ENCODE data around the gene RNF152. TPM values are rescaled to one million over a fixed set of nuclear protein-coding genes. Genes with fewer than 3 reads are reported as not detected.
"Not testable (repeated sequence)": the region's sequence is repeated elsewhere in the genome, so short reads cannot be mapped to it uniquely, and the experiment has no call there.

The RNF152 gene
- total RNA-seq, 1 donor from 2014 or later, result 16.9 TPM

DNA sequence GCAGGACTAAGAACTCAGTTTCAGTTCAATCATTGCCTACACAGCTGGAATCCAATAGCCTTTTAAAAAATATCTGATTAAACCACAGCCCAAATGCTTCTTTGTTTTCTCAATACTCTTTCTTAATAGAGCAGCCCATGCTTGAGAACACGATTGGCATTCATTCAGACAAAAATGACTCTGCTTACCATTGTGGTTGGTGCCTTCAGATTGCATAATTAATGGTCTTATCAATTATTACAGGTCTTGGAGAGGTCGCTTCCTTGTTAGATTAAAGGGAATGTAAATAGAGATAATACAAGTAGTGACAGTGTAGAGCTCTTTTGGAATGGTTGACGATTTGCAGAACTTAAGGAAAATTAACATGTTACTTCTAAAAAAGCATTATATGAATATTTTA lies 107.2 kb downstream of the RNF152 start:
- H3K4me3 Mint-ChIP-seq (ENCODE audit: unreplicated experiment), result no peak overlapping the region
- H3K27ac Mint-ChIP-seq (ENCODE audit: unreplicated experiment), result no peak overlapping the region
- DNase-seq, result no peak
- TF ChIP-seq, protein P1, sequence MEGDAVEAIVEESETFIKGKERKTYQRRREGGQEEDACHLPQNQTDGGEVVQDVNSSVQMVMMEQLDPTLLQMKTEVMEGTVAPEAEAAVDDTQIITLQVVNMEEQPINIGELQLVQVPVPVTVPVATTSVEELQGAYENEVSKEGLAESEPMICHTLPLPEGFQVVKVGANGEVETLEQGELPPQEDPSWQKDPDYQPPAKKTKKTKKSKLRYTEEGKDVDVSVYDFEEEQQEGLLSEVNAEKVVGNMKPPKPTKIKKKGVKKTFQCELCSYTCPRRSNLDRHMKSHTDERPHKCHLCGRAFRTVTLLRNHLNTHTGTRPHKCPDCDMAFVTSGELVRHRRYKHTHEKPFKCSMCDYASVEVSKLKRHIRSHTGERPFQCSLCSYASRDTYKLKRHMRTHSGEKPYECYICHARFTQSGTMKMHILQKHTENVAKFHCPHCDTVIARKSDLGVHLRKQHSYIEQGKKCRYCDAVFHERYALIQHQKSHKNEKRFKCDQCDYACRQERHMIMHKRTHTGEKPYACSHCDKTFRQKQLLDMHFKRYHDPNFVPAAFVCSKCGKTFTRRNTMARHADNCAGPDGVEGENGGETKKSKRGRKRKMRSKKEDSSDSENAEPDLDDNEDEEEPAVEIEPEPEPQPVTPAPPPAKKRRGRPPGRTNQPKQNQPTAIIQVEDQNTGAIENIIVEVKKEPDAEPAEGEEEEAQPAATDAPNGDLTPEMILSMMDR (IDR thresholded peaks at IDR 0.05; ENCODE audit: partially characterized antibody, unreplicated experiment), result no peak
- H3K9me3 Mint-ChIP-seq (ENCODE audit: unreplicated experiment), result peaks cover 2% of the 10 kb centered on the region
- H3K36me3 Mint-ChIP-seq (ENCODE audit: unreplicated experiment), result peaks cover 15% of the 10 kb centered on the region
- peaks cover 5% of the 10 kb centered on the region for H3K4me1 Mint-ChIP-seq (ENCODE audit: low read depth, unreplicated experiment)
- no peaks in the 10 kb centered on the region for H3K27me3 Mint-ChIP-seq (ENCODE audit: unreplicated experiment)

DNA sequence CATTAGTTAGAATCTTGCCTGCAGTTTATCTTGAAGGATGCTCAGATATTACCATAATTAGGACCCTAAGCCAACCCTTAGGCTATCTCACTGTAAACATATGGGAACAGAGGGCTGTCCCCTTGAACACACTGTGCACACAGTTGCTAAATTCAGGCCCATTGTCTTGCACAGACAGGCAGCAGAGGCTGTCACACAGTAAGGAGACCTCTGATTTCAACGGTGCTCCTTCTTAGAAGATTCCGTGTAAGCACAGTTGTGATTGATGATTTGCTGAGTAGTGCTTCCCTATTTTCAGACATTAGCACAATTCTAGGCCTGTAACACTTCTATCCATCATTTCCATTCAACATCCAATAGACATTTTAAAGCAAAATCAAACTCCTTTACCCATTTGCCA lies 108.0 kb downstream of the RNF152 start:
- Mint-ChIP-seq H3K4me3 (ENCODE audit: unreplicated experiment) (no peak overlapping the region), H3K27me3 (ENCODE audit: unreplicated experiment) (no peaks in the 10 kb centered on the region), H3K4me1 (ENCODE audit: low read depth, unreplicated experiment) (peaks cover 5% of the 10 kb centered on the region), H3K27ac (ENCODE audit: unreplicated experiment) (no peak overlapping the region), H3K9me3 (ENCODE audit: unreplicated experiment) (peaks cover 2% of the 10 kb centered on the region), H3K36me3 (ENCODE audit: unreplicated experiment) (peaks cover 15% of the 10 kb centered on the region)
- TF ChIP-seq, protein P1 (IDR thresholded peaks at IDR 0.05; ENCODE audit: partially characterized antibody, unreplicated experiment), result no peak
- no peak for DNase-seq

DNA sequence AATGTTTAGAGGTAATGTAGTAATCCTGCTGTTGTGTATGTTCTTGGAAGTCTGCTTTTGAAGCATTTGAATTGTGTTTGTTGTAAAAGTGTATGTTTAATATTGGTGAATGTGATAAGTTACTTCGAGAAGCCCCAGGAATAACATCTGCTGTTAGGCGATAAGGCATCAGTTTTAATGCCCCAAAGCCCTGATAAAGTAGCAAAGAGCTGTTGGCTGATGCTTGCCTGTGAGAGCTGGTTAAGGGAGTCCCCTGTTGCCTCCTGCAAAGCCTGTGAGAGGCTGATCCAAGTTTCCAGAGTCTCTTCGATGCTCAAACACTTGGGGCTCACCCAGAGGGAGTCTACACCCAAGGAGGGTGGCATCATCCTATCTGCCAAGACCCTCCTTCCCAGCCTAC lies 110.3 kb downstream of the RNF152 start:
- DNase-seq, result no peak
- no peak overlapping the region for H3K4me3 Mint-ChIP-seq (ENCODE audit: unreplicated experiment)
- H3K36me3 Mint-ChIP-seq (ENCODE audit: unreplicated experiment), result peaks cover 5% of the 10 kb centered on the region
- no peak overlapping the region for H3K27ac Mint-ChIP-seq (ENCODE audit: unreplicated experiment)
- no peaks in the 10 kb centered on the region for H3K27me3 Mint-ChIP-seq (ENCODE audit: unreplicated experiment)
- H3K9me3 Mint-ChIP-seq (ENCODE audit: unreplicated experiment), result no peaks in the 10 kb centered on the region
- peaks cover 5% of the 10 kb centered on the region for H3K4me1 Mint-ChIP-seq (ENCODE audit: low read depth, unreplicated experiment)
- TF ChIP-seq, protein P1 (IDR thresholded peaks at IDR 0.05; ENCODE audit: partially characterized antibody, unreplicated experiment), result no peak

DNA sequence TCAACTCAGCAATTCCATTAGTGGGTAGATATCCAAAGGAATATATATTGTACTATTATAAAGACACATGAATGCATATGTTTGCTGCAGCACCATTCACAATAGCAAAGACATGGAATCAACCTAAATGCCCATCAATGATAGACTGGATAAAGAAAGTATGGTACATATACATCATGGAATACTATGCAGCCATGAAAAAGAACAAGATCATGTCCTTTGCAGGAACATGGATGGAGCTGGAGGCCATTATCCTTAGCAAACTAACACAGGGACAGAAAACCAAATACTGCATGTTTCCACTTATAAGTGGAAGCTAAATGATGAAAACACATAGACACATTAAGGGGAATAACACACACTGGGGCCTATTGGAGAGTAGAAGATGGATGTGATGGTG lies 116.6 kb downstream of the RNF152 start:
- H3K27me3 Mint-ChIP-seq (ENCODE audit: unreplicated experiment); H3K36me3 Mint-ChIP-seq (ENCODE audit: unreplicated experiment); H3K9me3 Mint-ChIP-seq (ENCODE audit: unreplicated experiment); H3K27ac Mint-ChIP-seq (ENCODE audit: unreplicated experiment); DNase-seq; H3K4me1 Mint-ChIP-seq (ENCODE audit: low read depth, unreplicated experiment); H3K4me3 Mint-ChIP-seq (ENCODE audit: unreplicated experiment): not testable (repeated sequence)

DNA sequence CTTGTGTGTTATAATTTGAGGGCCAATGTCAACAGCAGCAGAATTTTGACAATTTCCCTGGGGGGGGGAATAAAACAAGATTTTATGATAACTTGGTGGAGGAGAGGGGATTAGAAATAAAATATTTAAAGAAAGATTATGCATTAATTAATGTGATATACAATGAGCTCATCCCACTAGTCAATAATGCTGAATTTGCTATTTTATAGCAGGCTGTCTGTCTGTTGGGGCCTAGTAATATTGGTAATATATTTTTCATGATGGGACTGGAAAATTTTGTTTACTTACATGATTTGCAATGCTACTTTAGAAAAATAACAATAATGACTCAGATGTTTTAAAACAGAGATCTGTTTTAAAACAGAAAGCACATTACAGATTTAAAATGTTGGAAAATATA lies 118.0 kb downstream of the RNF152 start:
- DNase-seq, result no peak
- Mint-ChIP-seq H3K27me3 (ENCODE audit: unreplicated experiment) (no peaks in the 10 kb centered on the region), H3K4me1 (ENCODE audit: low read depth, unreplicated experiment) (no peaks in the 10 kb centered on the region), H3K36me3 (ENCODE audit: unreplicated experiment) (peaks cover 10% of the 10 kb centered on the region), H3K9me3 (ENCODE audit: unreplicated experiment) (no peaks in the 10 kb centered on the region), H3K4me3 (ENCODE audit: unreplicated experiment) (no peak overlapping the region), H3K27ac (ENCODE audit: unreplicated experiment) (no peak overlapping the region)
- TF ChIP-seq, protein P1 (IDR thresholded peaks at IDR 0.05; ENCODE audit: partially characterized antibody, unreplicated experiment), result no peak

Data from glutamatergic neuron (in vitro differentiated cells).